ENCODE measurements around the gene CEP350.
A peak's percentile ranks its signal among the peaks of the same experiment; 100 is the strongest.
"Not testable (repeated sequence)": the region's sequence is repeated elsewhere in the genome, so short reads cannot be mapped to it uniquely, and the experiment has no call there.

The CEP350 gene

DNA sequence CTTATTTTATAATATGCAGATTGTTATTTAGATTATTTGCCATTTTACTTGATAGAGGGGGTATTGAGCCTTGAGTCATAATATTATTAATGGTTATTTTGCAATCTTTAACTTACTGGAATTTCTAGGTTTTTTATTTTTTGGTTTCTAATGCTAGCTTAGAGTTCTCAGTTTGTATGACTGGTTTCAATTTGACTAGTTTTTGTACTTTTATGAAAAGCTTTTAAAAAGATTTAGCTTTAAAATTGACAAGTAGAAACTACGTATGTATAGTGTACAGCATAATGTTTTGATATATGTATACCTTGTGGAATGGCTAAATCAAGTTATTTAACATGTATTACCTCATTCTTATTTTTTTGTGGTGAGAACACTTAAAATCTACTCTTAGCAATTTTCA is 41.5 kb downstream of the CEP350 start:
- DNase-seq (ENCODE audit: low read depth): no peak

GRCh38 chr1:180000575-180000974 is 46.0 kb downstream of the CEP350 start:
- DNase-seq (ENCODE audit: low read depth): no peak

- no peak for DNase-seq (ENCODE audit: low read depth)
Observed at GRCh38 chr1:180002437-180002836, 47.8 kb downstream of the CEP350 start.

- DNase-seq (ENCODE audit: low read depth): no peak
Observed at GRCh38 chr1:180003026-180003695, 48.6 kb downstream of the CEP350 start.

- DNase-seq (ENCODE audit: low read depth): not testable (repeated sequence)
Observed at GRCh38 chr1:180006762-180007161, 52.2 kb downstream of the CEP350 start.

- no peak for DNase-seq (ENCODE audit: low read depth)
Observed at GRCh38 chr1:180020017-180020416, 65.4 kb downstream of the CEP350 start.

DNA sequence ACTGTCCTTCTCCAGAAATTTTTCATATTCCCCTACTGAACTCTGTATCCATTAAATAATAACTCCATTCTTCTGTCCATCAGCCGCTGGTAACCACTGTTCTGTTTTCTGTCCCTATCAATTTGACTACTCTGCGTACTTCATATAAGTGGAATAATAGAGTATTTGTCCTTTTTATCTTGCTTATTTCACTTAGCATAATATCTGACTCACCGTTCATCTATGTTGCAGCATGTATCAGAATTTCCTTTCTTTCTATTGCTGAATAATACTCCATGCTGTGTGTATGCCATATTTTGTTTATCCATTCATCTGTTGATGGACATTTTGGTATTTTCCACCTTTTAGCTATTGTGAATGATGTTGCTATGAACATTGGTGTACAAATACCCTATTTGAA is 71.9 kb downstream of the CEP350 start:
- DNase-seq (ENCODE audit: low read depth): peak; percentile 79

DNA sequence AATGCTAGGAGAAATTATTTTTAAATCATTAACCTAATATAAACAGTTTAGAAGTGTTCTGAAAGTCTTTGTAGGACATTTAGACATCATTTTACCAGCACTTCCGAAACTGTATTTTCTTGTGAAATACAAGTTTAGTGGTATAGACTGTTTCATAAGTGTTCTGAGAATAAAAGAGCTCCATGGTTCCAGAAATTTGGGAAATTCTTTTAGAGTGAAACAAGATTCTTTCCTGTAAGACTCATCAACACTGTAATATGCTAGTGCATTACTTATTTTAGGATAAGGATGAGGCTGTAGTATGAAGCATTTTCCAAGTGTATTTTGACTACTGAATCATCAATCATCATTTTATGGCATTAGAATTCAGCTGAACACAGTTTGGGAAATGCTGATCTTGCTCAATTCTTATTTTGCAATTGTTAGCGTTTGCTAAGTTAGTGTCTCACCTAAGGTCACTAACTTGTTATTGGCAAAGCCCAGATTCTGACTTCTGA is 73.4 kb downstream of the CEP350 start:
- DNase-seq (ENCODE audit: low read depth): peak; percentile 88

DNA sequence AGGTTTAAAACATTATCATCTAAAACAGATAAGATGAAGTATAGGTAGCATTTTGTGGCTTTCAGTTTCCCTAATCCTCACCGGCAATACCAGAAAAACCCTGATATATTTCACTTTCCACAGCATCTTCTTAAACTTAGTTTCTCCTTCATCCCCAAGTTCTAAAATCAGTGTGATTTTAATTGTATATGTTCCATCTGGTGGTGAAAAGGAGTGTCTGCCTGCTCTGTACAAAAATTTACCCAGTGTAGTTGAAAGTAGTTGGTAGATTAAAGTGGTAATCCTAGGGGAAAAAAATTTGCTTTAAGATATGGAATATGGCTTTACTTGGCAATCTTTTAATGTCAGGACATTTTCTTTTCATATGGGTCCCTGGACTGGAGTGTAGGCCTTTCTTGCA is 74.3 kb downstream of the CEP350 start:
- no peak for DNase-seq (ENCODE audit: low read depth)

GRCh38 chr1:180029524-180030135 is 75.0 kb downstream of the CEP350 start:
- no peak for DNase-seq (ENCODE audit: low read depth)

DNA sequence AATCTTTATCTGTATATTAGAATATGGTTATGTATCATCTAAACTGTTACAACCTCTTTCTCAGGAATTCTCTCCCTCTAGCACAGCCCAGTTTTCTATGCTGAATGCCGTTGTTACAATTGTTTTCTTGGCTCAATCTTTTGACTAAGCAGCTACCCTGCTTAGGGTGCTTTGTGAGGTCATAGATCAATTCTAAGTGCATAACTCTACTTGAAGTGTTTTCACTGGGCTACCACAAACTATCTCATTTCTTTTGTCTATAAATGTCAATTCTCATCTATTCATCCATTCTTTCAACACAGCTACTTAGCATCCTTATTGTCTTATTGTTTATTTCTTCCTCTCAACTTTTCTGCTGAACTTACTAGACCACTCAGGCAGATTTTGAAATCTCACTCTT is 77.1 kb downstream of the CEP350 start:
- DNase-seq (ENCODE audit: low read depth): no peak

DNA sequence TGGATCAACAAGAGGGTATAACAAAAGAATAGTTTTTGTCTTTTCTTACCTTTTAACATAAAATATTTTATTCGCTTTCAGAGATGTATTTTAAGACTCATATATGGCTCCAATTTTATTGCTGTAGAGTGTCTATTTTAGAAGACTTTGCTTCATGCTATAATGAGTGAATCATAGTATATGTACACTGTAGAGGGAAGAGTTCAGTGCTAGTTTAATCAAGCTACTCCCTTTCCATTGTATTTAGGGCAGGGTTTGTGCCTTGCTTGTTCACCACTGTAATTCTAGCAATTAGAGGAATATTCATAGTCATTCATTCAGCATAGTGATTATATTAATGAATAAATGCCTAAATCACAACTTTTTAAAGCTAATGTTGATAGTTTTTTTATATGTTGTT is 78.8 kb downstream of the CEP350 start:
- DNase-seq (ENCODE audit: low read depth): no peak

- DNase-seq (ENCODE audit: low read depth): peak; percentile 24
Observed at GRCh38 chr1:180040034-180040433, 85.4 kb downstream of the CEP350 start.

DNA sequence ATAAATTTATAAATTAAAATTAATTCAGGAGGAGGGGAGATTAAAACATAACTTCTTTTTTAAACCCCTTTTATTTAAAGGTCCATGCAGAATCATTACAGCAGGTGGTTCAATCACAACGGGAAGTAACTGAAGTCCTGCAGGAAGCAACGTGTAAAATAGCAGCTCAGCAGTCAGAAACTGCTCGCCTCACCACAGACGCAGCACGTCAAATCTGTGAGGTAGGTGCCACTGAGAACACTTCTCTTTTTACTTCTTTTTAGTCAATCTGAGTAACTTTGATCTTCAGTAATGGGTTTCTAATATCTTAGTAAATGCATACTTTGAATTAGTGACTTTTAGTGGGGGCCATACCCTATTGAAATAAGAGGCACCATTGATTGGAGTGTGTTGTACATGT is 87.0 kb downstream of the CEP350 start:
- no peak for DNase-seq (ENCODE audit: low read depth)

GRCh38 chr1:180042988-180043622 is 88.5 kb downstream of the CEP350 start:
- peak; percentile 89 for DNase-seq (ENCODE audit: low read depth)

DNA sequence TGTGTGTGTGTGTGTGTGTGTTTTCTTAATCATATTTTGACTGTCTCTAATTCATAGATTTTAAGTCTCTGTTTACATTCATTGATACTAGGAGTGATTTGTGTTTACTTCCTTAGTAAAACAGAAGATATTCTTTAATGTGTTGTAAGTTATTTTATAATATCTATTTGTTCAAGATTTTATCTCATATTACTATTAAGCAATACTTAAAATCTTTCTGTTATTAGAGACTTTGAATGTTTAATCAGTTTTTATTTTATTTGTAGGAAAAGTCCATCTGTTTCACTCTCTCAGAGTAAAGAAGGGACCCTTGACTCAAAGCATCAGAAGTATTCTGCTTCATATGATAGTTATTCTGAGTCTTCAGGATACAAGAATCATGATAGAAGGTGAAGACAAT is 89.2 kb downstream of the CEP350 start:
- no peak for DNase-seq (ENCODE audit: low read depth)

GRCh38 chr1:180046674-180047073 is 92.1 kb downstream of the CEP350 start:
- DNase-seq (ENCODE audit: low read depth): no peak

GRCh38 chr1:180053594-180054567 is 99.3 kb downstream of the CEP350 start:
- peak; percentile 58 for DNase-seq (ENCODE audit: low read depth)

- peak; percentile 12 for DNase-seq (ENCODE audit: low read depth)
Observed at GRCh38 chr1:180057883-180058396, 103.3 kb downstream of the CEP350 start.

DNA sequence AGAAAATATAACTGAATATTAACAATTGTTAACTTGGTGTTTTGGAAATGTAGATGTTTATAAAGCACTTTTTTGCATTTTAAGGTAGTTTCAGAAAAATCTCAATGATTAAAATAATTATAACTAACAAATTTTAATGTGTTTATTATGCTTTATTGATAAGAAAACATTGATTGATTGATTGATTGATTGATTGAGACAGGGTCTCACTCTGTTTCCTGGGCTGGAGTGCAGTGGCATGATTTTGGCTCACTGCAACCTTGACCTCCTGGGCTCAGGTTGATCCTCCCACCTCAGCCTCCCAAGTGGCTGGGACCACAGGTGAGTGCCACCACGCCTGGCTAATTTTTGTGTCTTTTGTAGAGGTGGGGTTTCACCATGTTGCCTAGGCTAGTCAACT is 106.4 kb downstream of the CEP350 start:
- DNase-seq (ENCODE audit: low read depth): no peak

DNA sequence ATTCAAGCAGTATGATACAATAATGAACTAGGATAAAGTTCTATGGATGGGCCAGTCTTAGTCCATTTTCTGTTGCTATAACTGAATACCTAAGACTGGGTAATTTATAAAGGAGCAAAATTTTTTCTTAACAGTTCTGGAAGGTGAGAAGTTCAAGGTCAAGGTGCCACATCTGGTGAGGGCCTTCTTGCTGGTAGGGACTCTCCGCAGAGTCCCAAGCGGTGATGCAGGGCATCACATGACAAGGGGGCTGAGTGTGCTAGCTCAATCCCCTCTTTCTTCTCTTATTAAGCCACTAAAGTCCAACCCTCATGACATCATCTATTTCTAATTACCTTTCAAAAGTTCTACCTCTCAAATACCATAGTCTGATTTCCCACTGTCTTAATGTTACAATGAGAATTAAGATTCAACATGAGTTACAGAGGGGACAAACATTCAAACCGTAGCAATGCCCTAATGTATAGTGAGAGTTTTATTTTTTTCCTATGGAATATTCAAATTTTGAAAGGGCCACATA is 107.9 kb downstream of the CEP350 start:
- no peak for DNase-seq (ENCODE audit: low read depth)

DNA sequence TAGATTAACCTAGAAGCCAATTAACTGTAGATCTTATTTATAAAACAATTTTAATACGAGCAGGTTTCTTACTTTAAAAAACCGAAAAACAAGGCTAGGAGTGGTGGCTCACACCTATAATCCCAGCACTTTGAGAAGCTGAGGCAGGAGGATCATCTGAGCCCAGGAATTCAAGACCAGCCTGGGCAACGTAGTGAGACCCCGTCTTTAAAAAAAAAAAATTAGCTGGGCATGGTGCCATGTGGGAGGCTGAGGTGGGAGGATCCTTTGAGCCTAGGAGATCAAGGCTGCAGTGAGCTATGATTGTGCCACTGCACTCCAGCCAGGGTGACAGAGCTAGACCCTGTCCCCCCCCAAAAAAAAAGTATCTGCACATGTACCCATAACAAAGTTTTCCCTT is 110.8 kb downstream of the CEP350 start:
- DNase-seq (ENCODE audit: low read depth): no peak
